ENCODE measurements around the gene SMIM3. TPM values are rescaled to one million over a fixed set of nuclear protein-coding genes. Genes with fewer than 3 reads are reported as not detected.
A peak's percentile ranks its signal among the peaks of the same experiment; 100 is the strongest.

SMIM3 gene
- total and polyA plus RNA-seq, 2 of the 4 experiments (the other 2 are of a cell fraction): 37.5 to 53.4 TPM

DNA sequence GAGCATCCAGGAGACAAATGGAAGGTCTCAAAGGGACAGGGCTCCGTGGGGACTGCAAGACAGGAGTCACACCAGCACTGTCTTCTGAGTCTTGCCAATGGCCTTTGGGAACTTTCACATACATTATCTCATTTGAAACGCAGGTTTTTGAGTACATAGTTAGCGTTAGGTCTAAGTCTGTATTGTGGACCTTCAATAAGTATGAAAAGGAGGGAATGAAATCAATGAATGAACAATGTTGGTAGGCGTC lies 19.3 kb upstream of the SMIM3 start (continued):
- TF ChIP-seq RFX5 (IDR thresholded peaks at IDR 0.05; ENCODE audit: low read depth, low read length) (no peak), SMC3 (IDR thresholded peaks at IDR 0.05; ENCODE audit: low read depth, low read length) (no peak), NFE2L2 (IDR thresholded peaks at IDR 0.05; ENCODE audit: low read depth, low read length) (no peak), POLR2A (IDR thresholded peaks at IDR 0.05; ENCODE audit: low read depth, low read length) (no peak)

GRCh38 chr5:150762211-150762610 lies 16.3 kb upstream of the SMIM3 start:
- Histone ChIP-seq H2AK5ac (ENCODE audit: low read depth, low read length) (no peak overlapping the region), H3K27me3 (ENCODE audit: control insufficient read depth, insufficient read depth, low read length) (no peaks in the 10 kb centered on the region), H4K91ac (ENCODE audit: insufficient read depth, low read depth, low read length) (no peak overlapping the region), H4K20me1 (ENCODE audit: insufficient read depth, low read length) (no peaks in the 10 kb centered on the region), H2BK15ac (ENCODE audit: low read depth, low read length) (no peak overlapping the region), H4K8ac (ENCODE audit: low read depth in 2 of 2, low read length in 2 of 2) (no peak overlapping the region), H3K36me3 (ENCODE audit: control insufficient read depth, insufficient read depth, low read length) (no peaks in the 10 kb centered on the region), H3K79me1 (ENCODE audit: low read depth in 1 of 2, low read length in 2 of 2) (peaks cover 3 to 15% of the 10 kb centered on the region in 2 experiments; a peak in 1 of 4 replicates), H2AK9ac (replicated peaks; ENCODE audit: low read depth, low read length, poor library complexity) (no peak overlapping the region), H3K4me2 (ENCODE audit: low read depth, low read length) (no peak overlapping the region), H2BK120ac (ENCODE audit: low read depth, low read length) (no peak overlapping the region), H3K23ac (ENCODE audit: low read depth, low read length) (no peak overlapping the region), H4K5ac (ENCODE audit: low read depth, low read length) (no peak overlapping the region), H3K14ac (replicated peaks; ENCODE audit: low read depth, low read length) (no peak overlapping the region), H3K27ac (ENCODE audit: insufficient read depth, low read length) (no peak overlapping the region), H3K4me3 (ENCODE audit: insufficient read depth, low read depth, low read length) (no peak overlapping the region), H3K4me1 (ENCODE audit: control insufficient read depth, insufficient read depth, low read length) (peaks cover 9% of the 10 kb centered on the region), H3K9me3 (ENCODE audit: control insufficient read depth, insufficient read depth, low read length) (peaks cover 2% of the 10 kb centered on the region; the same call in 1 of the 2 replicates), H2AFZ (replicated peaks; ENCODE audit: low read length, poor library complexity) (no peak overlapping the region), H3K9ac (ENCODE audit: low read depth, low read length) (no peak overlapping the region), H3K18ac (ENCODE audit: low read depth, low read length) (no peak overlapping the region), H3K4ac (ENCODE audit: low read depth, low read length) (no peak overlapping the region), H2BK5ac (ENCODE audit: low read depth, low read length, poor library complexity, severe bottlenecking) (no peak overlapping the region), H3K9me1 (ENCODE audit: insufficient read depth, low read length) (peaks cover 5% of the 10 kb centered on the region; the same call in 1 of the 2 replicates), H2BK20ac (ENCODE audit: low read depth, low read length) (no peak overlapping the region), H3K56ac (ENCODE audit: extremely low read depth, insufficient read depth, low read length) (no peak overlapping the region)
- ChIA-PET POLR2A (ENCODE audit: unreplicated experiment) (interaction anchor here (0.7 kb wide), 1 partner anchor 28 kb away, joined by 5 read pairs; no protein-coding TSS in a partner anchor), CTCF (no interaction called here)
- DNase-seq: no peak
- no CpG with 5 or more reads among the region's 5 CpGs for WGBS, 2 experiments (ENCODE audit: extremely low coverage in 2 of 2, insufficient read length in 1 of 2)
- intact Hi-C loops (cut with micrococcal nuclease) (no loop called here), in situ Hi-C loops (cut with MboI; ENCODE audit: low sequenced_read_pairs) (no loop called here), dilution Hi-C loops (cut with HindIII; ENCODE audit: low sequenced_read_pairs, unreplicated experiment) (no loop called here)
- BruUV-seq (replicated peaks): no TSS peak
- ATAC-seq (ENCODE audit: low read depth): no peak
- TF ChIP-seq FOS (IDR thresholded peaks at IDR 0.05; ENCODE audit: low read depth, low read length): no peak
- TF ChIP-seq CEBPB (IDR thresholded peaks at IDR 0.05; ENCODE audit: low read depth, low read length): peak; percentile 23; the same call in 1 of the 2 replicates

All from IMR-90 (cell line).